ENCODE results near the gene GOLGB1.
A peak's percentile ranks its signal among the peaks of the same experiment; 100 is the strongest.
"Not testable (repeated sequence)": the region's sequence is repeated elsewhere in the genome, so short reads cannot be mapped to it uniquely, and the experiment has no call there.

Gene GOLGB1

DNA sequence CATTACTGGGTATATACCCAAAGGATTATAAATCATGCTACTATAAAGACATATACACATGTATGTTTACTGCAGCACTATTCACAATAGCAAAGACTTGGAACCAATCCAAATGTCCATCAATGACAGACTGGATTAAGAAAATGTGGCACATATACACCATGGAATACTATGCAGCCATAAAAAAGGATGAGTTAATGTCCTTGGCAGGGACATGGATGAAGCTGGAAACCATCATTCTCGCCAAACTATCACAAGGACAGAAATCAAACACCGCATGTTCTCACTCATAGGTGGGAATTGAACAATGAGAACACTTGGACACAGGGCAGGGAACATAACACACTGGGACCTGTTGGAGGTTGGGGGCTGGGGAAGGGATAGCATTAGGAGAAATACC is 6.4 kb downstream of the GOLGB1 start:
- not testable (repeated sequence) for DNase-seq

DNA sequence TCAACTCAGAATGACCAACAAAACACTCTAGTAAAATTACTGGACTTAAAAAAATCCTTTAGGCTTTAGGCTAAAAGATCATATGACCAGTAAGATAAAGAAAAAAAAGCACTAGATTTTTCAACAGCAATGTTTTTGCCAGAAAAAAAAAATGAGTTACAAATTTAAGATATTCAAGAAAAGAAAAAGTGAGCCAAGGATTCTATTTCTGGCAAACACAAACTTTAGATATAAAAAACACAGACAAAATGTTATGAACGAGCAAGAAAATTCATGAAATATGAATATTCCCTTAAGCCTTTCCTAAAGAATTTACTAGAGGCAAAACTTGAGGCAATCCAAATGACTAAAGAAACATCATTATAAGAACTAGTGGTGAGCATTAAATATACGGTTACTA is 8.6 kb downstream of the GOLGB1 start:
- no peak for DNase-seq

DNA sequence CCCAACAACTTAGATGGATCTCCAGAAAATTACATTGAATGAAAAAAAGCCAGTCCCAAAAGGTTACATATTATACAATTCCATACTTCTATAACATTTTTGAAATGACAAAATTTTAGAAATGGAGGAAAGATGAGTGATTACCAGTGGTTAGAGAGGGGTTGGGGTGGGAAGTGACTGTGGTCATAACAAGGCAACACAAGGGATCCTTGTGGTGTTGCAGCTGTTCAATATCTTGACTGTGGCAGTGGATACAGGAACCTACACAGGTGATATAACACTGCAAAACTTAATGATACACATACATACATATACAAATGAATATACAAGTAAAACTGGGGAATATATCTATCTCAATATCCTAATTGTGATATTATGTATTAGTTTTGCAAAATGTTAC is 9.6 kb downstream of the GOLGB1 start:
- peak; percentile 36 for DNase-seq

DNA sequence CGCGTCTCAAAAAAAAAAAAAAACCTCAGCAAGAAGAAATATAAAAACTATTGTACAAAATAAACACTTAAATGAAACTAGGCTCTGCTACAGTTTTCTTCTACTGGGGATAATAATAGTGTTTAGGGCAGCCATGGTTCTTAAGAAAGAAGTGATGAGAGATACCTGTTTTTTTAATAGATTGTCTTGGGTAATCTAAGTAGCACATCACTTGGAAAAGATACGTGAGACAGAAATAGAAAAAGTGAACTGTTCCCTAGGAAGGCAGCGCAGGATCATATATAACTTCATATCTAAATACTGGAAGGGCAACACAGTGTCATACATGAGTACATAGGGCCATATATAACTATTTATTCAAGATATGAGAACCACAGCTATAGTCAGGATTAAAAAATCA is 11.9 kb downstream of the GOLGB1 start:
- no peak for DNase-seq

DNA sequence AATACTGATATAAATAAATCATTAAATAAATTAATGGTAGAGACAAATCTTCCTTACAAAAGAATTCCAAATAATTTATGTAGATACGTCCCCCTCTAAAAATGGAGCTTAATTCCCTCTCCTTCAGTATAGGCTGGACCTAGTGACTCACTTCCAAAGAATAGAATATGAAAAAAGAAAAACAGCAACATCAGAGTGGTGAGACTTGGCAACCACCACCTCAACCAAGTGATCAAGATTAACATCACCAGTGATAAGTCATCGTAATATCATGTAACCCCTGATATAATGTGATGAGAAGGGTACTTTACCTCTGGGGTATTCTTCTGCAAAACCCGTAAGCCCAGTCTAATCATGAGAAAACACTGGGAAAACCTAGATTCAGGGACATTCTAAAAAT is 13.4 kb downstream of the GOLGB1 start:
- no peak for DNase-seq

DNA sequence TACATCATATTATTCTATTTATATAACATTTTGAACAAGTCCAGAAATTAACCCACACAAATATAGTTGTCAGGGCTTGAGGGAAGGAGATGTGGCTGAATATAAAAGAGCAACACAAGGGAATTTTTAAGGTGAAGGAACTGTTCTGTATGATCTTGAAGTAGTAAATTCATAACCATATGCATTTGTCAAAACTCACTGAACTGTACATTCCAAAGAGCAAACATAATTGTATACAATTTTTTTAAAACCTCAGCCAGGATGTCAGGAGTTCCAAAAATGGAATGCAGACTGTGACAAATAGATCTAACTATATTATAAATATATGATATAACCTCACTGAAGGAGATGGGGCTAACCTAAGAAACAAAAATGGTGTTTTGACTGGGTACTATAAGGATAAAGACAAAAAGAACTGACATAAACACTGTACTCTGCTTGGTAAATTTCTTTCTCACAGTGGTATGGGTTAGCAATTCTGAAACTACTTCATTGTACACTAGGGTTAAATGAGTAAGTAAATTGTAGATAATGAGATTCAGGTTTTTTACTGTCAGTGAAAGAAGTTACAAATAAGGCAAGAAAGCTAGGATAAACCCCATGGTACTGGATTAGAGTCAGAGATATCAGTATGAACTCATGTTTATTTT is 14.4 kb downstream of the GOLGB1 start:
- no peak for DNase-seq

DNA sequence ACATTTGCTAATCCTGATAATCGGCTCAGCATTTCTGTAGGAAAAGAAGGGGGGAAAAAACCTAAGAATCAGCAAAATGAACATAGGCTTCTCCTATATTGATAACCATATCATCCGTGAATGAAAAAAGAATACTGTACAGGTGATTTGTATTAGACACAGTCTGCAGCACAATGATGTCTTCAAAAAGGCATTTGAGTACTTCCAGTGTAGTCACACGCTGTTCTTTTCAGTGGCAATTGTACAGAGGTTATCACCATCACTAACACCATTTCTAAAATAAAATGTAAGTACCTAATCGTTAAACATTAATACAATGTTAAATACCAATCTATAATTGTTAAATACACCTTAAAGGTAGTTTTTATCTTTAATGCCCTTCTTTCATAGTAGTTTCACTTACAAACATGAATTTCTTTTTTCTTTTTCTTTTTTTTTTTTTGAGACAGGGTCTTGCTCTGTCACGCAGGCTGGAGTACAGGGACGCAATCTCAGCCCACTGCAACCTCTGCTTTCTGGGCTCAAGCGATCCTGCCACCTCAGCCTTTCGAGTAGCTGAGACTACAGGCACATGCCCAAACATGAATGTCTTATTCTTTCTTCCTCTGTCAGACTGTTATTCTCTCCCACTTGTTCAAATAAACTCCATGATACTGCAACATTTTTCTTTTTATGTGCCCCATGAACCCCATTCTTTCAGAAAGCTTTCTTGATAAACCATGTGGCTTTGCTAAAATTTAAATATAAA is 18.4 kb downstream of the GOLGB1 start:
- no peak for DNase-seq

DNA sequence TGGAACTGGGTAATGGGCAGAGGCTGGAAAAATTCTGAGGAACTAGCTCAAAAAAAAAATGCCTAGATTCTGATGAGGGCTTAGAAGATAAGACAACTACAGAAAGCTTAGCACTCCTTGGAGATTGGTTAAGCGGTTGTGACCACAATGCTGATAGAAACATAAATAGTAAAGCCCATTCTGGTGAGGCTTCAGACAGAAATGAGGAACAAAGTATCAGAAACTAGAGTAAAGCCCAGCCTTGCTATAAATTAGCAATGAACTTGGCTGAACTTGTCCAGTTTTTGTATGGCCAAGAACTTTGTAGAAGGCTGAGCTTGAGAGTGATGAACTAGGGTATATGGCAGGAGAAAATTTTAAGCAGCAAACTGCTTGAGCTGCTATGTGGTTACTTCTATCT is 25.4 kb downstream of the GOLGB1 start:
- peak; percentile 90 for DNase-seq

DNA sequence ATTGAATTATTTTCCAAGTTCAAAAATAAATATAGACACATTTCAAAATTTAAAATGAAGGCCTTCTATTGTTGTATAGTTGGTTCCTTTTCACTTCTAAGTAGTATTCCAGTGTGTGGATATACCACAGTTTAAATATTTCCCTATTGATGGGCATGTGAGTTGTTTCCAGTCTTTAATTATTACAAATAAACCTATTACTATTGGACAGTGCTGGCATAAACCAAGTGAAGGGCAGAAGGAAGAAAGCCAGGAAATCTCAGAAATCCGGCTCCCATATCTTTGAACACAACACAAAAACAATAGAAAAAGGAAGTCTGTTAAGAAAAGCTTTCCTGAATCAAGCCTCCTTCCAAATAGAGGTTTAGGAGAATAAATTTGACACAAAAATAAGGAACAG is 26.1 kb downstream of the GOLGB1 start:
- no peak for DNase-seq

DNA sequence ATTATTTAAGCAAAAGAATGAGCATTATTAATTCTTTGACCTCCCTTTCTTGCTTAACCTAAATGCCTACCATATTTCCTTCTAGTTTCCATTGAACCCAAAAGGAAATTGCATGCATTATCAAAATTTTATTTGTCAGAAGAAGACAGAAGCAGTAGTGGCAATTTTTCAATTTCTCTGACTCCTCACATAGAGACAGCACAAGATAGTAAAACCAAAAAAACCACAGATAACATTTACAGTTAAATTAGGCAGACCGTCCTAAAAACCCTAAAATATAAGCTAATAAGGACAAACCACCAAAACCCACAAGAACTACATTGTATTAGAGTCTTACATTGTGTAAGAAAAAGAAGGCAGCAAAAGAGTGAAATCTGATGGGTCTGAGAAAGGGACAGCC is 27.1 kb downstream of the GOLGB1 start:
- peak; percentile 86 for DNase-seq

DNA sequence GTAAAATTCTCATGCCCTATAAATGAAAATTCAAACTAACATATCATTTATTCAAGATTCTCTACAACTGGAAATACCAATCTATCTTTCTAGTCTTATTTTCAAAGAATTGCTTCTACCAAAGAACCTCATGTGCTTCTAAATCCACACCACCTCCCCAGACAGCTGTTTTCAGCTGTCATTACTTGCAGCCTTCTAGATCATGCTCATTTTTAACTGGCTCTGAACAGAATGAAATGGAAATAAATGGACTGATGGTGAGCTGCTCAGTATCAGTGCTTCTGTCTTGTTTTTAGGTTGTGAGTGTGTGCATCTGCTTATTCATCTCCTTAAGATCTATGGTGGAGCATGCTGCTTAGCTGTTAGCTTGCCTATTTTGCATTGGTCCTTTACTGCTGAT is 29.4 kb downstream of the GOLGB1 start:
- DNase-seq: no peak

DNA sequence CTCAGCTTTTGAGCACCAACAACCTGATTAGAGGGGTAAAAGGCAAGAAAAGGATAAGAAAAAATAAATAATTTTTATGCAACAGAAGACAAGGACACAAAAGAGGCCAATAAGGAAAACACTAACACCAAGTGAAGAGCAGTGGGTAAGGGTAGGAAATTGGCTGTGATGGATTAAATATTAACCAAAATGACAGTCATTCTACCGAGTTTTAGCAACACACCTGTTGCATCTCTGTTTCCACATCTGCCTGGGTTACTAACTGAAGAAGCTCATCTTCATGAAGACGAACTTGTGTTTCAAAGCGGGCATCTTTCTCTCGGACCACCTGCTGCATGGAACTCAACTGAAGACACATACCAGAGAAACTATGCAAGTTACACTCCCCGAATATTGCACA is 30.1 kb downstream of the GOLGB1 start:
- no peak for DNase-seq

DNA sequence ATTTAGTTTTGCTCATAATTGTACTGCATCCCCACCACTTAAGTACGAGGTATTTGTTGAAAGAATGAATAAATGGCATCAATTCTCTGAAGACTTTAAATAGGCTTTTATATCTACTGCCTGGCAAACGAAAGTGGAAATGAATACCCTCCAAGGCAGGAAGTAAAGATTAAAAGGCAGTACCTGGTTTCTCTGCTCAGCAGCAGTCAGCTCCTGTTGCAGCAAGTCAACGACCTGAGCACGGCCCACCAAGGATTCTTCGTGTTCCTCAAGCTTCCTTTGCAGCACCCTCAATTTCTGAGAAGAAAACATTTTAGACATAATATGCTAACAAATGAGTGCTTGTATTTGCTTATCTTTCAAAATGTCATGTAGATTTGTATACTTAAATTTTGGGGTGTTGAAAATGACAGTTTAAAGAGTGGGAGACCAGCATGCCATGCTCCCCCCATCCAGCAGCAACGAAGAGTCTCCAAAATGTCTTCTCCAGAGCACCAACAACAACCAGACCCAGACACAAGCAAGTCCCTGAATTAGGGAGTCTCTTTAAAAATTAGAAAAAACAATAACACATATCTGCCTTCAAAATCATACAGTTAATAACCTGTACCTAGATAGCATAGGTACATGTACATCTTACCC is 31.2 kb downstream of the GOLGB1 start:
- DNase-seq: no peak

DNA sequence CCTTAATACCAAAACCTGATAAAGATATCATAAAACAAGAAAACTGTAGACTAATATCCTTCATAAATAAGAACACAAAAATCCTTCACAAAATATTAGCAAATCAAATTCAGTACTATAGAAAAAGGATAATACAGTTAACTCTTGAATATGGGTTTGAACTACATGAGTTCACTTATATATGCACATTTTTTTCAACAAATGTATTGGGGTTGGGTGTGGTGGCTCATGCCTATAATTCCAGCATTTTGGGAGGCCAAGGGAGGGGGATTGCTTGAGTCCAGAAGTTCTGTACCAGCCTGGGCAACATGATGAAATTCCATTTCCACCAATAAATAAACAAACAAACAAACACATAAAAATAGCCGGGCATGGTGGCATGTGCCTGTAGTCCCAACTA is 39.2 kb downstream of the GOLGB1 start:
- no peak for DNase-seq

DNA sequence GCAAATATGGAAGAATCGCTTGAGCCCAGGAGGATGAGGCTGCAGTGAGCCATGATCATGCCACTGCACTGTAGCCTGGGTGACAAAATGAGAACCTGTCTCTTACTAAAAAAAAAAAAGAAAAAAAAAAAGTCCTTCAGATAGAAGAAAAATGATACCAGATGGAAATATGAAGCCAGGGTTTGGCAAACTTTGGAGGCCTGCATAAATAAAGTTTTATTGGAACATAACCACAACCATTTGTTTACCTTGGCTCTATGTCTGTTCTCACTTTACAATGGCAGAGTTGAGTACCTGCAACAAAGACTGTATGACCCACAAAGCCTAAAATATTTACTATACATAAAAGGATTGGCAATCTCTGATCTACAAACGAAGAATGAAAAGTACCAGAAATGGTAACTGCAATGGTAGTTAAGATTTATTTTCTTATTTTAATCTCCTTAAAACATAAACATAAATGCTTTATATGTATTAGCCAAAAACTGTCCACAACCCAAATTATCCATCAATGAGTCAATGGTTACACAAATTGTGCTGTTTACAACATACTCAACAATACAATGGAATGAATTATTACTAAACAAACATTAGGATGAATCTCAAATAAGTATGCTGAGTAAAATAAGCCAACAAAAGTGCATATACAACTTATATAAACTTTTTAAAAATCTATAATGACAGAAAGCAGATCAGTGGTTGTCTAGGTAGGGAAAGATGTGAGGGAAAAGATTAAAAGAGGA is 41.8 kb downstream of the GOLGB1 start:
- DNase-seq: no peak

DNA sequence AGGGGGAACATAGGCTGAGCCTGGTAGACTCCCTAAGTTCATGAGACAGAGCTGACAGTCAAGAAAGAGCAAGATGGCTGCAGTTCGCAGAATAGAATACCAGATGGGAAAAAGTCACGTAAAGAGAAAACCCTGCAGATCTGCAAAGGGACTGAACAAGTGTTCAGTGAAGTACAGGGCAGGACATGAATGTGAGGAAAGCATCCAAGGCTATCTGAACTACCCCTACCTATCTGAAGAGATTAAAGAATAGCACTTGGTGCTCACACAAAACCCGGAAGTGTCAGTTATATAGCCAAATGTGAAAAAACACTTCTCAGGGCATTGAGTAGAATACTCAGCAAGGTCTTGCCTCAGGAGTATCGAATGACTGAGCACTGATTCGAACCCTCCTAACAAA is 44.0 kb downstream of the GOLGB1 start:
- no peak for DNase-seq

DNA sequence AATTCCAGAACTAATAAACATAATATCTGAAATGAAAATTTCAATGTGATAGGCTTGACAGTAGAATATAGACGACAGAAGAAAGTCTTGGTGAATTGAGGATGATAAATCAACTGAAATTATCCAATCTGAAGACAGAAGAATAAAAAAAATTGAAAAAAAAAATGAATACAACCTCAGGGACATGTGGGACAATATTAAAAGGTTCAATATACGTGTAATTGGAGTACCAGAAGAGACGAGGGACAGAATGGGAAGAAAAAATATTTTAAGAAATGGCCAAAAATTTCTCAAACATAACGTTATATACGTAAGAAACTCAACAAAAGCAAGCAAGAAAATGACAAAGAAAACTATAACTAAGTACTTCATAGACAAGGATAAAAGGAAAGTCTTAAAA is 45.6 kb downstream of the GOLGB1 start:
- no peak for DNase-seq

DNA sequence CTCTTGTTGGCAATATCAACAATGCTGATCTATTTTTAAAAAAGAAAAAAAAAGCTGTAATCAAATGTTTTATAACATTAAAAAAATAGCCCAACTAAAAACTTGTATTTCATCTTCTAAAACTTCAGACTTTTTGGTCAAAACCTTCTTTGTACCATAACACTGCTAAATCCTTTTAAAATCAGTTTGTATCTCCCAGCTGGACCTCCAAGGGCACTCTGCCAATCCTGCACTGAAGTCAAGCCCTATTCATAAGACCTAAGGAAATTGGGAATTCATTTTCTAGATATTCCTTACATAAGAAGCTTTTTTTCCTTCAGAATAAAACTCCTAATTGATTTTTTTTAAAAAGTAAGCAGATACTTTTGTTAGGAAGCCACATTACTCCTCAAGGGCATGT is 50.6 kb downstream of the GOLGB1 start:
- DNase-seq: no peak

DNA sequence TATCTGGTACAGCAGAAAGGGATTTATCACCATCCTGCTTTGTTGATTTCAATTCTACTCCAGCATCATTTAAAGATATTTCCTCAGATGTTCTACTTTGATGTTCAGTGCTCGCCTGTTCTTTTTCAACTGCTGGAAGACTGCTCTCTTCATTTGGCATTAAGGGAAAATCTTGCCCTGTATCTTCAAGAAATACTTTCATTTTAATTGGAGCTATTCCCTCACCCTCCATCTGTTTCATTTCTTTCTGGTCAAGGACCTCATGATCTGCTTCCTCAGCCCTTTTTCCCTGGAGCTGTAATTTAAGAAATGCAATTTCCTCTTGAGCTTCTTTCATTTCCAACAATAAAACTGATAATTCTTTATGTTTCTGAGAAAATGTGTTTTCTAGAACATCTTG is 51.1 kb downstream of the GOLGB1 start:
- no peak for DNase-seq

DNA sequence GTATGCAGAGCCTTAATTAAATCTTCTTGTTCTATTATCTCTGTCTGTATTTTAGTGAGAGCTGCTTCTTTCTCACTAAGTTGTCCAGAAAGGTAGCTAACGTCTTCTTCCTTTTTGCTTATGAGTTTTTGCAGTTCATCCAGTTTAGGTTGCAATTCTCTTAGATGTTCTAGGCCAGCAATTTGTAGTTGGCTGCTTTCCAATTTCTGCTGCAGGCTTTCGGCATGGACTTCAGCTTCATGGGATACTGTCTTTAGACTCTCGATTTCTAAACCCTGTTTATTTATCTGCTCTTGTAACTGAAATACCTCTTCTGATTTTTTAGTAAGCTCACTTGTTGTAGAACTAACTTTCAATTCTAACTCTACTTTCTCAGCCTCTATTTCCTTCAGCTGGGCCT is 53.4 kb downstream of the GOLGB1 start:
- no peak for DNase-seq

DNA sequence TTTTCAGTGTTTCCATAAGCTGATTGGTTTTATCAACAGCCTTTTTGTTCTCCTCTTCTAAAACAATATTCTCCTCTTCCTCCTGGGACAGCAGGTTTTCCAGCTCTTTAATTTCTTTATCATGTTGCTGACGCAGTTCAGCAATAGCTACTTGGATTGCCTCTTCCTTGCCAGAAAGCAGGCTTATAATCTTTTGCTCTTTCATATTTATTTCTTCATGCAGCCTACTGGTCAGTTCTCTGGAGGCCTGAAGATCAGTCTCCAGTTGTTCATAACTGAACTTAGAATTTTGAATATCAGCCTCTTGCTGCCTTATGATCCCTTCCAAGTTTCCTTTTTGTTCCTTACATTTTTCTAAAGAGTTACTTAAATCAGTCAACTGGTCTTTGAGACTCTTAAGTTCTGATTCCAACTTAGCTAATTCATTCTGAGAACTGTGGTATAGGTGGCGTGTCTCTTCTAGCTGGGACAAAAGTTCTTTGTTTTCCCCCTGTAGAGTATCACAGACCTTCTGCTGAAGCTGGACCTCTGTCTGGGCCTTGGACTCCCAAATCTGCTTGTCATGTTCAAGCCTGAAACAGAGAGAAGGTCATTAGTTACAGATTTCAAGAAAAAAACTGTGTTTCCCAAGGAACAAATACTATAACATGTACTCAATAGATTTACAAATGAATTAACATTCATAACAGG is 57.4 kb downstream of the GOLGB1 start:
- DNase-seq: no peak

DNA sequence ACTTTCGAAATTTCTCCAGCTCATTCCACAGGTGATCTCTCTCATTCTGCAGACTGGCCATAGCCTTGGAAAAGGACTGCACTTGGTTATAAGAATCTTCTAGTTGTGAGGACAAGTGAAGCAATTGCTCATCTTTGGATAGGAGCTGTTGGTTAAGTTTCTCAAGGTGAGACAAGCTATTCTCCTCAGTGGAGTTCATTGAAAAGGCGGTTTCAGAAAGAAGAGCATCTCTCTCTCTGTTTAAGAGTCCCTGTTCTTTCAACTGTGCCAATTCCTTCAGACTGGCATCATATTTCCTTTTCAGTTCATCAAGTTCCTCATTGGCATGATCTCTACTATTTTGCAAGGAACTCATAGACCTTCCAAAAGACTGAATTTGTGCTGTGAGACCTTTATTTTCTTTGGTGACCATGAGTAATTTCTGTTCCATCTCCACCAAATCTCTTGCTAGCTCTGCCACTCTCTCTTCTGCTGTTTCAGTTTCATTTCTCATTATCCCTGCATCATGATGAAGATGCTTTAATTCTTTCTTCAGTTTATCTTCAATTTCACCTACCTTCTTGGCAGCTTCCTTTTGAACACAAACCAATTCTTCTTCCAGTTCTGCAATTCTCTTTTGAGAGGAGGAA is 58.6 kb downstream of the GOLGB1 start:
- no peak for DNase-seq

DNA sequence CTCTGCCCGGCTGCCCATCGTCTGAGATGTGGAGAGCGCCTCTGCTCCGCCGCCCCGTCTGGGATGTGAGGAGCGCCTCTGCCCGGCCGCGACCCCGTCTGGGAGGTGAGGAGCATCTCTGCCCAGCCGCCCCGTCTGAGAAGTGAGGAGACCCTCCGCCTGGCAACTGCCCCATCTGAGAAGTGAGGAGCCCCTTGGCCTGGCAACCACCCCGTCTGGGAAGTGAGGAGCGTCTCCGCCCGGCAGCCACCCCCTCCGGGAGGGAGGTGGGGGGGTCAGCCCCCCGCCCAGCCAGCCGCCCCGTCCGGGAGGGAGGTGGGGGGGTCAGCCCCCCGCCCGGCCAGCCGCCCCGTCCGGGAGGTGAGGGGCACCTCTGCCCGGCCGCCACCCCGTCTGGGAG is 60.8 kb downstream of the GOLGB1 start:
- not testable (repeated sequence) for DNase-seq

Data from hematopoietic multipotent progenitor cell treated with erythropoietin and hydrocortisone succinate and interleukin-3 and kit ligand, for 6 days (in vitro differentiated cells).